GM18858 (cell line): ENCODE results near the gene ARL4A.
"Not testable (repeated sequence)": the region's sequence is repeated elsewhere in the genome, so short reads cannot be mapped to it uniquely, and the experiment has no call there.

ENCODE experiments used
- ATAC-seq: cut with Tn5 transposase; IDR thresholded peaks from one replicate; pipeline ENCODE4 v1.9.1; 2021; ENCODE audit not compliant: unreplicated experiment

Gene ARL4A

DNA sequence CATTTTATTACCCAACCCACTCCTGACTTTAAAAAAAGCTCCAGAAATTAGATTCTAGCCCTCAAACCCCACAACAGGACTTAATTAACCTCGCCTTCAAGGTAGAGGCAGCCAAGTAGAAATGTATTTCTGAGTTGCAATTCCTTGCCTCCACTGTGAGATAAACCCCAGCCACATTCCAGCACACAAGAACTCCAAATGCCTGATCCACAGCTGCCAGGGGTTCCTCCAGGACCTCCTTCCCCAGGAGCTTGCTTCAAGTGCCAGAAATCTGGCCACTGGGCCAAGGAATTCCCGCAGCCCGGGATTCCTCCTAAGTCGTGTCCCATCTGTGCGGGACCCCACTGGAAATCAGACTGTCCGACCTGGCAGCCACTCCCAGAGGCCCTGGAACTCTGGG lies 25.9 kb upstream of the ARL4A start:
- ATAC-seq, result no peak

DNA sequence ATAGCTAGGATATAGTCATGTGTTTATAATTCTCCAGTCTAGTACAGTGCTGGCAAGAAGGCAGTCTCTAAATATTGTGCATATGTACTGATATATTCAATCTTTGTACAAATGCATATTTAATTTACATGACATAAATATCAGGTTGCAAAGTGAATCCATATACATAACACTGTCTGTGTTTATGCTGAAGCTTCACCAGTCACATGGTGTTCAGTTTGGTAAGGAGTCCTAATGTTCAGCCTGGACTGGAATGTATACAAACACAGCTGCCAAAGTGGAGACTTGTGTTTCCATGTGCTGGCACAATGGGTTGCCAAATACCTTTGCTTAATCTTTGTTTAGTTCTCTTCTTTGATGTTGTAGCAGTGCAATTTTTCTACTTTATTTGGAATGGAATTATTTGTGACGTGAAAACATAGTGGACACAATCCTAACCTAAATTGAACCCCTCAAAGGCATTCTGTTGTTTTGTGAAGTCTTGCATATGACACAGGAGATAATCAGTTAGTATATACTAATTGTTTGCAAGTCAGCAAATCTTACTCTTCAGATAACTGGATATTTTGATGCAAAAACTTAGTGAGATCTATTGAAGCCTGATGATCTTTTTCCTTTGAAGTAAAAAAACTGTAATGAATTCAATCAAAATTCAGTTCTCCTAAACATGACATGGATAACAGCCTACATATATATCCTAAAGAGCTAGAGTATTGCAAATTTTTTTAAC lies 17.3 kb upstream of the ARL4A start:
- no peak for ATAC-seq

DNA sequence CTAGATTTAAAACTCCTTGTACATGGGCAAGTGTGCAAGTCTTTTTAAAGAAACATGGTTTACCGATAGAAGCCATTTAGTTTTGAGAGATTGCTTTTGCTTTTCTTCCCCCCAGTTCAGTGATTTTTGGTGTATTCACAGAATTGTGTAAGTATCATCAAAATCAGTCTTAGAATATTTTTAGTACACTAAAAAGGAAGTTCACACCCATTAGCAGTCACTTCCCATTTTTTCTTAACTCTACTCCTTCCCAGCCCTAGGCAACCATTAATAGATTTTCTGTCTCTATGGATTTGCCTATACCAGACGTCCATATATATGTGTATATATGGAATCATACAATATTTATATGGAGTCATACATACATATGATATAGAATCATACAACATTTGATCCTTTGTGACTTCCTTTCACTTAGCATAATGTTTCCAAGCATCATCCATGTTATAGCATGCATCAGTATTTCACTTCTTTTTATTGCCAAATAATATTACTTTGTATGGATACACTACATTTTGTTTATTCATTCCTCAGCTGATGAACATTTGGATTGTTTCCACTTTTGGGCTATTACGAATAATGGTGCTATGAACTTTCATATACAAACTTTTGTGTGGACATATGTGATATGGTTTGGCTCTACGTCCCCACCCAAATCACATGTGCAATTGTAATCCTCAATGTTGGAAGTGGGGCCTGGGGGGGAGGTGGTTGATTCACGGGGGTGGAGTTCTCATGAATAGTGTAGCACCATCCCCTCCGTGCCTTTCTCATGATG lies 16.5 kb upstream of the ARL4A start:
- no peak for ATAC-seq

DNA sequence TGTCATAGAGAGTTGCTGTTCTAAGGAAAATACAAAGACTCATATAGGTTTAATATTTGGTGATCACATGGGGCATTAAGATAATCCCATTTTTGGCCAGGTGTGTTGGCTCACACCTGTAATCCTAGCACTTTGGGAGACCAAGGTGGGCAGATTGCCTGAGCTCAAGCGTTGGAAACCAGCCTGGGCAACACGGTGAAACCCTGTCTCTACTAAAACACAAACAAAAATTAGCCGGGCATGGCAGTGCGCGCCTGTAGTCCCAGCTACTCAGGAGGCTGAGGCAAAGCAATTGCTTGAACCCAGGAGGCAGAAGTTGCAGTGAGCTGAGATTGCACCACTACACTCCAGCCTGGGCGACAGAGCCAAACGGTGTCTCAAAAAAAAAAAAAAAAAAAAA lies 14.0 kb upstream of the ARL4A start:
- not testable (repeated sequence) for ATAC-seq

DNA sequence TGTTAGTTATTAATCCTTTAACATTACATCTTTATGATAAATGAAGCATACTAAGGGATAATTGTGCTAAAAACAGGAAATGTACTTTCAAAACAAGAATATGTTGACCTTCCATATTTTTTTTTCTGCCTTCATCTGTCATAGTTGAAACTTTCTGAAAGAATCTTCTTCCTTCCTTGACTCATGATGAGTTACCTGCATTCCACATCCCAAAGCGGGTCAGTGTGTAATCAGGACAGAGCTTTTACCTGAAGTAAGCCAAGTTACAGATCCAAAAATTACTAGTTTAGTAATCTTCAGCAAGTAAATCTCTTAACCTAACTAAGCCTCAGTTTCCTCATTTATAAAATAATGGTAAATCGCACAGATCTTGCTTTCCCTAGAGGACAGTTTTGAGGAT lies 13.4 kb upstream of the ARL4A start:
- ATAC-seq, result no peak

DNA sequence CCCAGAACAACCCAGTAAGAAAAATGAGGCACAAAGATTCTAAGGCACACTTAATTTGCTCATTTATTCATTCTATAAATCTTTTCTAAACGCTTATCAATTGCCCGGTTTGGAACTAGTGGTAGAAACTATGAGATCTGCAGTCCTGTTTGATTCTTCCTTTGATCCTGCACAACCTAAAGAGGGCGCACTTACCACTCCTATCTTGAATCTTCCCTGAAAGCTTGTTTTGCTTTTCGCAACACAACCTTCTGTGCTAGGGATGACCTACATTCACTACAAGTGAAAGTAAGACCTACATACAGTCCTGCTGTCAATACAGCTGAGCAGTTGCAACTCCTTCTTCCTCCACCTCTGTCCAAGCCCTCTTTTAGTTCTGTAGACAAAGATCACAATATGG lies 12.6 kb upstream of the ARL4A start:
- no peak for ATAC-seq

DNA sequence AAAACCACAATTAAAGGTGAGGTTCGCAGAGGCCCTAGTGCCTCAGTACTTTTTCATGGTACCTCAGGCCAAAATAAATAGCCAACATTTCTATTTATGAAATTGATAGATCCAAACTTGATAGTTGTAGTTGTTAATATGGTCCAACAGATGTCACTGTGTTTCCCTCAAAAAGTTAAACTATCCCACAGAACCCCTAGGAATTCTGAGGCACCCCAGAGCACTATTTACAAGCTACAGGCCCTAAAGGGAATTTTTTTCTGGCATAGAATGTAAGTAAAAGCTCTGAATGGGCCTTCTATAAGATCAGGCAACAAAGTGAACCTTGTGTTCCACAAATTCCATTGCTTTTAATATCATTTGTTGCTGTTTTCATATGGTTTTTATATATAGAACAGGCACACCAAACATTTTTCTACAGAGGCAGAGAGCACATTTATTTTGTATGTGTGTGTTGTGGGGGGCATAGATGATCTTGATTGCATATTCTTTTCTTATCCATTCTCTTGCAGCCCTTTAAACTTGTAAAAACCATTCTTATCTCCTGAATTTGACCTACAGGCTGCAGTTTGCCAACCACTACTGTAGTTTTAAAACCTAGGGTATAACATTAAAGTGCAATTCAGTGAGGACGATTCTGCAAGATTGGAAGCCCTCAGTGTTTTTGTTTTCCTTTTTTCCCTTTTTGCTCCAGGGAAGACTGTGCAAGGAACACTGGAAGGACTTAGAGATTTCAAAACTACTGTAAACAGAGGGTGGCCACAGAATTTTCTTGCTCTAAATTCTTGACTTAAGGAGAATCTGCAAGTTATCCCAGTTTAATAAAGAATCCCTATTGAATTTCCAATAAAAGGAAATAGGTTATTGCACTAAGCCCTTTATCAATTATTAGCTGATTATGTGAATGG lies 3.5 kb upstream of the ARL4A start:
- no peak for ATAC-seq

DNA sequence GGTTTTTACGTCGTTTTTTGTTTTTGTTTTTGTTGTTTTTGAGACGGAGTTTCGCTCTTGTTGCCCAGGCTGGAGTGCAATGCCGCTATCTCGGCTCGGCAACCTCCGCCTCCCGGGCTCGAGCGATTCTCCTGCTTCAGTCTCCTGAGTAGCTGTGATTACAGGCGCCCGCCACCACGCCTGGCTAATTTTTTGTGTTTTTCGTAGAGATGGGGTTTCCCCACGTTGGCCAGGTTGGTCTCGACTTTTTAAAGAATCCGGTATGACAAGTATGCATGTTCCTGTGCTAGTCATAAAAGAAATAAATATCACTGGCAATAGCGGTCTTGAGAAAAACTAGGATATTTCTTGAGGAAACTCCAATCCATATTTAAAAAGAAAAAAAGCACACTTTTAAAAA lies 2.7 kb upstream of the ARL4A start:
- no peak for ATAC-seq

DNA sequence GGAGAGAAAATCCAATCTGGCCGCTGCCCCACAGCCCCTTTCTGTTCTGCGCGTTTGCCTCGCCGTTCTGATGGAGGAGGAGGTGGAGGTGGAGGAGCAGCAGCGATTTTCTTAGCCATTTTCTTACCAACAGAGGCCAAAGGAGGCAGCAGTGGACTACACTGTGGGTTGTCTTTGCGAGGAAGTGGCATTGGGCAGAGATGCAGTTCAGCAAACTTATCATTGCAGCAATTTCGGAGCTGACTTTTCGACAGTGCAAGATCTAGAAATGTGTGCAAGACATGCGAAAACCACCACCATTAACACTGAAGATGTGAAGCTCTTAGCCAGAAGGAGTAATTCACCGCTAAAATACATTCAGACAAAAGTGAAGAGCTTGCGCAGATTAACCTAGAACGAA lies 1.9 kb upstream of the ARL4A start:
- no peak for ATAC-seq

DNA sequence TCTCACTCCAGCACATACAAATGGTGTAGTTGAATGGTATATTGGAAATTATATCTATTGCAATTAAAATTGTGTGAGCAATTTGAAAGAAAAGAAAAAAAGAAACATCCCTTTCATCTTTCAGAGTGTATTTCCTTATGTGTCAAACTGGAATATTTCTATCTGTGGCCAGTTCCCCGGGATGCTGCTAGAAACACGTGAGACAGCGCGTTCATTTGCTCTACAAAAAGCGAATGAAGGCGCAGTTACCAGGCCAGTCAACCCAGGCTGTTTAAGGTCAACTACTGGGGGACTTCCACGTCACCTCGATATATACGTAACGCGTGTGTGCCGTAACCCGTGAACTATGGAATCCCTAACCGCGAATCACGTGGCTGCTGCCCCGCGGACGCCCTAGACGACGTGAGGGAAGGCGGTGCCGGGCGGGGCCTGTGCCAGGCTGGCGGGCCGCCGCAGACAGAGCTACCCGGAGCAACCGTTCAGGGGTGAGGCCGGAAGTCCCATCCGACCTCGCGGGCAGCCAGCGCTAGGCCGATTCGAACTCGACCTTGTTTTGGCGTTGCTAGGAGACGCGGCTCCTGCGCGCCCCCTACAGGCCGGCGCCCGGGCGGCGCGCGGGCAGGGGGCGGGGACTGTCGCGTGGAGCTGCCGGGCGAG lies 1.1 kb upstream of the ARL4A start:
- ATAC-seq, result peak; percentile 79

DNA sequence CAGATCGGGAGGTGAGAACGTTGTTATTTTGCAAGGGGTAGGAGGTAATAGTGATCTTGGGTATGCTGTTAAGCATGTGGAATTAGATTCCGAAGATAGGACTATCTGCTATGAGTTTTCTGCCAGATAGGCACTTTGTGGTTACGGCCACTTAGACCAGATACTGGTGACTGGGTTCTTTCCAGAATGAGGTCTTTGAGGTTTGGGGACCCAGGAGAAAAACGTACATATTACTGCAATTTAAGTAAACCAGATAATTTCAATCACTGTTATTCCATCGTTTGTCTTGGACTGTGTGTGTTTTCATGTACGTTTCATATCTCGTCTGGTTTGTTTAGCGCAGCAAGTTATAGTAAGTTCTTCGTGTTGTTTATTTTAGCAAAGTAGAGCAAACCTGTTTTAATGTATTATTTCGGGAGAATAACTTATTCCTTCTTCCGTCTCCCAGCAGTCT lies 312 bp downstream of the ARL4A start:
- ATAC-seq, result no peak

DNA sequence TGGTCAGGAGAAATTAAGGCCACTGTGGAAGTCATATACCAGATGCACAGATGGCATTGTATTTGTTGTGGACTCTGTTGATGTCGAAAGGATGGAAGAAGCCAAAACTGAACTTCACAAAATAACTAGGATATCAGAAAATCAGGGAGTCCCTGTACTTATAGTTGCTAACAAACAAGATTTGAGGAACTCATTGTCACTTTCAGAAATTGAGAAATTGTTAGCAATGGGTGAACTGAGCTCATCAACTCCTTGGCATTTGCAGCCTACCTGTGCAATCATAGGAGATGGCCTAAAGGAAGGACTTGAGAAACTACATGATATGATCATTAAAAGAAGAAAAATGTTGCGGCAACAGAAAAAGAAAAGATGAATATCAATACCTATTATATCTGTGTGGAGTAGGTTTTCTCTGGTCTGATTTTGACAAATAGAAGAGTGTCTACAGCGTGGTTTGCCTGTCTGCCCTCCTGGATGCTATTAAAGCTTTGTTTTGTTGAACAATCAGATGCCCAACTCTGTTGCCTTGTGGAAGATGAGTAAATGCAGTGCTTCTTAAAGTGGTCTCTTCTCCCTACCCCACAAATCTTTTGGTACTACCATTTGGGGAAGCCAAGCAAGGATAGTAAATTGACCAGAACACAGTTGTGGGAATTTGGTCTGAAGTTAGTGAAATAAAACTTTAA lies 1.2 kb downstream of the ARL4A start:
- not testable (repeated sequence) for ATAC-seq

DNA sequence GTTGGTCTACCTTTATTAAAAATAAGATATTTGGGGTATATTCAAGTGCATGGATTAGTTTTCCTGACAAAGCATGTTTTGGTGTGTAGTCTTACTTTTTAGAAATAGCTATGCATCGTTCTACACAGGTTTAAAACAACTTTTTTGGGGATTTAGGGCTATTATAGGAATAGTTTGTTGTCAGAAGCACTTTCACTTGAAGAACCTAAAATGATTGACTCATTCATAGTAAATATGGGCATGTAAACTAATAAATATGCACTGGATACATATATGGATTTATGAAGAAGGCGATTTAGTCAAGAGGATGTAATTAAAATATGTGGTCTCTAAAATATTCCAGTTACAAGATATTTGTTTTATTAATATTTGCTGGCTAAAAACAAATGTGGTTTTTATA lies 2.0 kb downstream of the ARL4A start:
- ATAC-seq, result no peak

DNA sequence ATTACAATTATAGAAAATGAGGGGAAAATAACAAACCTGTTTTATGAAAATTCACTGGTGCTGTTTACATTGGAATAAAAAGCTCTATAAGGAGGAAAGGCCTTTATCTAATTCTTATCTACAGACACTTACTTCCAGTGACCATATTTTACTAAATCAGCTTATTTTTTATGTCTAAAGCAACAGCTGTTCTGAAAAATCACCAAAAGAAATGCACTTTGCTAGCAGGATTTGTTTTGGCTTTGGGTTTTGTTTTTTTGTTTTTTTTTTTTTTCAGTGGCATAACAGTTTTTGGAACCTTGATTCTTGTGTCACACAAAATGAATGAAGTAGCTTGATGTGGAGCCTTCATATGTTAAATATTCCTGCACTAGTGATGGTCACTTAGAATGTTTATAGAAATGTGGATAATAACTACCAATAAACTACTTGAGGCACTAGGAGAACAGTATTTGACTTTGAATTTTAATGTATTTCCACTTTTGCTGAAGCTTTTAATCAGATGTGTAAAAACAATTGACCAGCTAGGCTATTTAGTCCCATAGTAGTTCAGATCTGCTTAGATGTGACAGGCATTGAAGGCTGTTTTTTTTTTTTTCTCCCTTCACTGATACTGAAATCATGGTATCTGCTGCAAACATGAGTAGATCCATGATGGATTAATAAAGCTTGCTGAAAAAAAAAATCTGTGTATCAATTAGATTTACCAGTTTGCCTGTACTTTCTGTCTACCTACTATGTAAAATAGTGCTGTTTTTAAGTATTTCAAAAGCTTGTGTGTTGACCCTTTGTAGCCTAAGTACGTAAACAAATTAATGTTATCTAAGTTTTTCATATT lies 2.8 kb downstream of the ARL4A start:
- ATAC-seq, result no peak

DNA sequence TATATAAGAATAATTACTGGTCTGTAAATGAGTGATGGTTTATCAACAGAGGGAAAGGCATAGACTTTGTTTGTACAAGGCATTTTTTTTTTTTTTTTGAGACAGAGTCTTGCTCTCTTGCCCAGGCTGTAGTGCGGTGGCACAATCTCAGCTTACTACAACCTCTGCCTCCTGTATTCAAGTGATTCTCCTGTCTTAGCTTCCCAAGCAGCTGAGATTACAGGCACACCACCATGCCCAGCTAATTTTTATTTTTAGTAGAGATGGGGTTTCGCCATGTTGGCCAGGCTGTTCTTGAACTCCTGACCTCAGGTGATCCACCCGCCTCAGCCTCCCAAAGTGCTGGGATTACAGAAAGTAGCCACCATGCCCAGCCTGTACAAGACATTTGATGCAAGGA lies 4.0 kb downstream of the ARL4A start:
- ATAC-seq, result not testable (repeated sequence)

DNA sequence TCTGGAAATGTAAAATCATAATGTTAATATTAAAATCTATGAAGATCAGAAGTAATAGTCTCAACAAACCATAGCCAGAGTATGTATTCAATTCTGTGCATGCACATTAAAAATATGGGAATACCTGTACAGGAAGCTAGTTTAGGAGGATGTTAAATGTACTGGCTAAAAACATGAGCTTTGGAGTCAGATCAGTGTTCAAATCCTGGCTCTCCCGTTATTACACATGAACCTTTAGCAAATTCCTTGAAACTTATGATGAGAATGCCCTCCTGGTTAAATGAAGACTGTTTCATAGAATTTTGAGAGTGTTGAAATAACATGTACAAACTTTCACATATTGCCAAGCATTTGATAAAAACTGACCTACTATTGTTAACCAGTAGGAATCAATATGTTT lies 4.6 kb downstream of the ARL4A start:
- no peak for ATAC-seq

DNA sequence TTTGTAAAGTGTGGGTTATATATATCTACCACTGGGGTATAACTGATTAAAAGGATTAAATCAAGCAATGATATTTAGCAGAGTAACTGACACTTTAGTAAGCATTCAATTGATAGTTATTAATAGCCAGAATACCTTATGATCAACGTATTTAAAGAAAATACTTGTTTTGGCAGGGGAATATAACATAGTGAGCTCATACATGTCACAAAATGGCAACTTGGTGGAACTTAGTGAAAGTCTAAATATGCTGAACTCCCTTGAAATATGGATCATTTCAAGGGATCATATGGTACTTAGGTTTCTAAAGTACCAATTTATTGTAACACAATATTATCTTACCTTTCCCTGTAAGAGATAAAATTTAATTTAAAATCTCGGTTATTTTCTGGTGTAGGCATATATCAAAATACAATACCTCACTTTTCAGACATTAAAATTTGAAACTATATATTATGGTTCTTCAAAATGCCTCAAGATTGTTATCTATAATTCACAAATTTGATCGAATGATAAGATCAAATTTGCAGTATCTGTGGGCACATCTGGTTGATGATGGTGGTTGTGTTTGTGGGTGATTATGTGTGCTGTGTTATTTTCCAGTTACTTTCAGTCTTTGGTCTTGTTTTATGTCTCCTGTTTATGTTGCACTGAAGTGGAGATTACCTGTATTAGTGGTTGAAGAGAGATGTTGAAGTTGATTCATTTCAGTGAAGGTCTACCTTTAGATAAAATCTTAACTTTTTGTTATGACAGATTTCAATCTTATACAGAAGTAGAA lies 5.2 kb downstream of the ARL4A start:
- no peak for ATAC-seq

DNA sequence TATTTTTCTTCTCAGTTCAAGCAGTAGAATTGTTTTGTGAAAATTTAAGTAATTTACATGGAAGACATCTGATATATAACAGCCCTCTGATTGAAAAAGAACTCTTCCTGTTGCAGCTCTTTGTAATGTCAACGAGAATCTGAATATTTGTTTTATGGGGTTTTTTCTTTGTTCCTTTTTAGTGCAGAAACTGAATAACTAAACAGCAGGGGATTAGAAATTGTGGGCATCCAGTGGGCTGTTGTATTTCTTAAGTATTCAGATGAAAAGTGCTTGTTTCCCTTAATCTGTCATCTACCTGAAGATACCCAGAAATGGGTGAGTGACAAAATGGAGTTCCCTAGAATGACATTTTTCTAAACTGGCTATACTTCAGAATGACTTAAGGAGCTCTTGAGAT lies 7.4 kb downstream of the ARL4A start:
- ATAC-seq, result no peak

DNA sequence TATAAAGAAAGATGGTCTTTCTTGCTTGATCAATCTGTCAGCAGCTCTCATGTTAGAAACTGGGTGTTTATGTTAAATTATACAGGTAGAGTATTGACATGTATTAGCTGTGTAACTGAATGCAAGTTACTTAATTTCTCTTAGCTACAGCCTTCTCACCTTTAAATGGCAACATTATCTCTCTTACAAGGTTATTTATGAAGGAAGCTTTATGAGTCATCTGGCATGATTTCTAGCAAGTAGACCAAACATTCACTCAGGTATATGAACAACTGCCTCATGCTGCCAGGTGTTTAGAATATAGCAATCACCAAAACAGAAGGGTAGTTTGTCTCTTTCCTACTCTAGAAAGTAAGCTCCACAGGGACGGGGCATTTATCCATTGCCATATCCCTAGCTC lies 8.5 kb downstream of the ARL4A start:
- no peak for ATAC-seq
